Body of pancreas (tissue), 4 donors: ENCODE measurements around the gene SLC2A5. TPM values are rescaled to one million over a fixed set of nuclear protein-coding genes. Genes with fewer than 3 reads are reported as not detected.
A peak's percentile ranks its signal among the peaks of the same experiment; 100 is the strongest.

Source experiments
- ATAC-seq: fragments of 150-250 bp; one replicate; pipeline ENCODE4 v1.9.1; 2016
- DNase-seq, 4 donors: peaks; one replicate each; pipeline ENCODE4 v3.0.0-alpha.2; 2019
- H3K27ac ChIP-seq, 4 donors: fragments of 200-600 bp; sonication (generic); 1 replicate in 3 of 4; 2 replicates in 1 of 4; pipeline versions ENCODE4 v1.5.1 to v1.6.1; 2016 to 2019; ENCODE audit warnings: mild to moderate bottlenecking in 1 of 4, mixed read lengths in 1 of 4, moderate library complexity in 1 of 4
- H3K27me3 ChIP-seq, 2 donors: fragments of 200-600 bp; sonication (generic); one replicate each; pipeline ENCODE4 v1.6.0; 2016; ENCODE audit warnings: mild to moderate bottlenecking in 1 of 2
- H3K36me3 ChIP-seq, 2 donors: fragments of 200-600 bp; sonication (generic); replicated peaks in 1 of 2; 2 replicates each; pipeline ENCODE4 v1.5.1; 2016; ENCODE audit warnings: low read depth in 2 of 2; ENCODE audit not compliant: insufficient read depth in 1 of 2
- H3K4me1 ChIP-seq: fragments of 200-600 bp; sonication (generic); one replicate; pipeline ENCODE4 v1.6.0; 2016
- H3K4me3 ChIP-seq, 2 donors: fragments of 200-600 bp; sonication (generic); 1 replicate in 1 of 2; 2 replicates in 1 of 2; pipeline ENCODE4 v1.5.1; 2016 to 2019
- H3K9me3 ChIP-seq, 3 donors: fragments of 200-600 bp; sonication (generic); 1 replicate in 2 of 3; 2 replicates in 1 of 3; pipeline ENCODE4 v1.5.1; 2016
- POLR2A ChIP-seq, 3 donors: fragments of 450-650 bp; IDR thresholded peaks; one replicate each; pipeline ENCODE4 v1.6.1; 2016; ENCODE audit warnings: antibody characterized with exemption in 3 of 3, mild to moderate bottlenecking in 2 of 3
- WGBS, 2 donors: methylation state at CpG; one replicate each; pipeline ENCODE4 v1.1.5; 2017; 5-methylcytosine and 5-hydroxymethylcytosine counted together
- intact Hi-C: fragments of 100-400 bp; cut with DNase I; formaldehyde crosslinking; loops from one replicate; pipeline ENCODE4 v1.15.1; 2023
- total RNA-seq, 2 donors: library from RNA; depleted of rRNA; stranded (reverse); fragments of >200 nt; gene quantifications; one replicate each; pipeline ENCODE4 v1.1.0, GENCODE V29; 2016
- TF ChIP-seq, protein P1 (sequence below), 7 experiments: fragments of 450-650 bp in 4 of 7; fragments of 200-600 bp in 3 of 7; sonication (generic) in 3 of 7; IDR thresholded peaks; one replicate each; pipeline ENCODE4 v1.5.1; 2016 to 2019; ENCODE audit warnings: antibody characterized with exemption in 7 of 7

Gene SLC2A5
- total RNA-seq, 2 donors from 2014 or later: under 0.01 to 0.26 TPM

DNA sequence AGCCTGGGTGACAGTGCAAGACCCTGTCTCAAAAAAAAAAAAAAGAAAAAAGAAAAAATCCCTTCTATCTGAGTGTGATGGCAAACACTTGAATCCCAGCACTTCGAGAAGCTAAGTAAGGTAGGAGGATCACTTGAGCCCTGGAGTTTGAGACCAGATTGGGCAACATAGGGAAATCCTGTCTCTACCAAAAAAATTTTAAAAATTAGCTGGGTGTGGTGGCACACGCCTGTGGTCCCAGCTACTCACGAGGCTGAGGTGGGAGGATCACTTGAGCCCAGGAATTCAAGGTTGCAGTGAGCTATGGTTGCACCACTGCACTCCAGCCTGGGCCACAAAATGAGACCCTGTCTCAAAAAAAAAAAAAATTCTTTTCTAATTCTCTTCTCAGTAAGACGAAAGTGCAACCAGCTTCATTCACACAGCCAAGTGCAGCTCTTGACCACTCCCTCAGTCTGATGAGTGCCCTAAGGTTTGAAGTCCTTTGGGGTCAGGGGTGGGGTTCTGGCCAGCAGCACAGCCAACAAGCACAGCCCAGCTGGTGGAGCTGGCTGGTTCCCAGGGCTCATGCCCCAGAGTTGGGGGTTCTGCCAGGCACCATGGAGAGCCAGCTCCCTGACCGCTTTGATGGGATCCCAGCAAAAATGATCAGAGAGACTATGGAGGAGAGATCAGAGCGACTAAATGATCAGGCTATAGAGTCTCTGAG lies 8.0 kb downstream of the SLC2A5 start:
- Histone ChIP-seq H3K27me3 (no peaks in the 10 kb centered on the region), H3K4me3 (no peak overlapping the region), H3K27ac (no peak overlapping the region), H3K9me3 (no peaks in the 10 kb centered on the region), H3K4me1 (no peaks in the 10 kb centered on the region), H3K36me3 (no peaks in the 10 kb centered on the region)
- intact Hi-C loops: no loop called here
- ATAC-seq: no peak
- 64 to 66% methylated on average over 4 to 6 of the region's 6 CpGs for WGBS, 2 donors
- TF ChIP-seq POLR2A (IDR thresholded peaks at IDR 0.05): no peak
- TF ChIP-seq, protein P1, sequence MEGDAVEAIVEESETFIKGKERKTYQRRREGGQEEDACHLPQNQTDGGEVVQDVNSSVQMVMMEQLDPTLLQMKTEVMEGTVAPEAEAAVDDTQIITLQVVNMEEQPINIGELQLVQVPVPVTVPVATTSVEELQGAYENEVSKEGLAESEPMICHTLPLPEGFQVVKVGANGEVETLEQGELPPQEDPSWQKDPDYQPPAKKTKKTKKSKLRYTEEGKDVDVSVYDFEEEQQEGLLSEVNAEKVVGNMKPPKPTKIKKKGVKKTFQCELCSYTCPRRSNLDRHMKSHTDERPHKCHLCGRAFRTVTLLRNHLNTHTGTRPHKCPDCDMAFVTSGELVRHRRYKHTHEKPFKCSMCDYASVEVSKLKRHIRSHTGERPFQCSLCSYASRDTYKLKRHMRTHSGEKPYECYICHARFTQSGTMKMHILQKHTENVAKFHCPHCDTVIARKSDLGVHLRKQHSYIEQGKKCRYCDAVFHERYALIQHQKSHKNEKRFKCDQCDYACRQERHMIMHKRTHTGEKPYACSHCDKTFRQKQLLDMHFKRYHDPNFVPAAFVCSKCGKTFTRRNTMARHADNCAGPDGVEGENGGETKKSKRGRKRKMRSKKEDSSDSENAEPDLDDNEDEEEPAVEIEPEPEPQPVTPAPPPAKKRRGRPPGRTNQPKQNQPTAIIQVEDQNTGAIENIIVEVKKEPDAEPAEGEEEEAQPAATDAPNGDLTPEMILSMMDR (IDR thresholded peaks at IDR 0.05): no peak
- no peak for DNase-seq

DNA sequence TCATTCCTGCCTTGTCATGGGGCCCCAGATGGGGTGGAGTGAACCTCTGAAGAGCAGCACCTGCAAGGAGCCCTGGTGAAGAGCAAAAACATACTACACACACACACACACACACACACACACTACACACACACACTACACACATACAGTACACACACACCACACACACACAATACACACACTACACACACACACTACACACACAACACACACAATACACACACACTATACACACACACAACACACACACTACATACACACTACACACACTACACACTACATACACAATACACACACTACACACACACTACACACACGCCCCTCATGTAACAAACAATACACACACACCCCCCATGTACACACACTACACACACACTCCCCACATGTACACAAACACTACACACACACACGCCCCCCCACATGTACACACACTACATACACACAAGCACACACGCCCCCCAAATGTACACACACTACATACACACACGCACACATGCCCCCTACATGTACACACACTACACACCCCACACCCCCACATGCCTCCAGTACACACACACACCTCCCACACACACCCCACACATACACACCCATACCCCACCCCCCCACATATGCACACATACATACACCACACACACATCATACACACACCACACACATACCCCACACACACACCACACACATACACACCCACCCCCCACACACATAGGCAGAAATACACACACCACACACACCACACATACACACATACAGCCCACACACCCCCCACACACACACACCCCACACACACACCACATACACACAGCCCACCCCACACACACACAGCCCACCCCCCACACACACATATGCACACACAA lies 9.3 kb downstream of the SLC2A5 start:
- DNase-seq: no peak
- 51 to 60% methylated on average over 4 of the region's 4 CpGs for WGBS, 2 donors
- TF ChIP-seq, protein P1 (IDR thresholded peaks at IDR 0.05): no peak
- Histone ChIP-seq H3K36me3 (no peaks in the 10 kb centered on the region), H3K27me3 (no peaks in the 10 kb centered on the region), H3K27ac (no peak overlapping the region), H3K4me3 (no peak overlapping the region), H3K9me3 (no peaks in the 10 kb centered on the region), H3K4me1 (no peaks in the 10 kb centered on the region)
- intact Hi-C loops: no loop called here
- no peak for ATAC-seq

DNA sequence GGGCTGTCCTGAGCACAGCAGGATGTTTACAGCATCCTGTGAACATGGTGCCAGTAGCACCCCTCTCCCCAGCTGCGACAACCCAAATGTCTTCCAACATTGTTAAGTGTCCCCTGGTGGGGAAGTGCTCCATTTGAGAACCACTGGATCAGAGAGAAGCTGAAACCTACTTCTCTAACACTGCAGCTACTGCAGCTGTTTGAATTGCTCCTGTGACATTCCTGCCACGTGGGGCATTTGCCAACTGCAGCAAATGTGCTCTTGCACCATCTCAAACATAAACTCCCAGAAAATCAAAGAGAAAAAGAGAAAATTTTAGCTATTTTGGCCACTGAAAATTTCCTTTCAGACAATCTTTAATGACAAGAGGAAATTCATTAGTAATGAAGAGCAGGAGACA lies 11.0 kb downstream of the SLC2A5 start:
- no peaks in the 10 kb centered on the region for H3K4me1 ChIP-seq
- no peaks in the 10 kb centered on the region for H3K27me3 ChIP-seq
- intact Hi-C loops: no loop called here
- H3K9me3 ChIP-seq: no peaks in the 10 kb centered on the region
- no peak for TF ChIP-seq POLR2A (IDR thresholded peaks at IDR 0.05)
- TF ChIP-seq, protein P1 (IDR thresholded peaks at IDR 0.05): peak in 4 of 7 experiments; percentile 9 to 32 (median 26)
- DNase-seq (peak in 1 of 4 donors; percentile 19), ATAC-seq (no peak)
- no peak overlapping the region for H3K27ac ChIP-seq
- H3K36me3 ChIP-seq: no peaks in the 10 kb centered on the region
- WGBS, 2 donors: 55 to 63% methylated on average over 1 to 2 of the region's 2 CpGs
- H3K4me3 ChIP-seq: no peak overlapping the region

DNA sequence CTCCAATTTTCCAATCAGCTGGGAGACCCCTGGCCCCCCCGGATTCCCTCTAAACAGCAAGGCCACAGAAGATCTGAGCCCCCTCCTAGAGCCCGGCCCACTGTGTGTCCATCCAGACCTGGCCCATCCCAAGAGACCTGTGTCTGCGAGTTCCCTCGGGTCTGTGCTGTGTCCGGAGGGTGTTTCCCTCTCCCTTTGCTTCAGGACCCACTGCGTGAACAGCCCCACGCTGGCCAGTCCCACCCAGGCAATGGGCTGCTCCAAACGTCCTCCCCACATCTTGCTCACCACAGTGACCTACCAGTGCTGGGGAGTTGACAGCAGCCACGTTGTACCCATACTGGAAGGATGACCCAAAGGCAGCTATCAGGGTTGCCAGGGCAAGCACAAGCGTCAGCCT lies 11.6 kb downstream of the SLC2A5 start:
- Histone ChIP-seq H3K27me3 (no peaks in the 10 kb centered on the region), H3K27ac (no peak overlapping the region), H3K36me3 (no peaks in the 10 kb centered on the region), H3K9me3 (no peaks in the 10 kb centered on the region), H3K4me1 (no peaks in the 10 kb centered on the region), H3K4me3 (no peak overlapping the region)
- TF ChIP-seq, protein P1 (IDR thresholded peaks at IDR 0.05): no peak
- TF ChIP-seq POLR2A (IDR thresholded peaks at IDR 0.05): no peak
- intact Hi-C loops: no loop called here
- DNase-seq (no peak), ATAC-seq (no peak)
- 65 to 68% methylated on average over 8 to 10 of the region's 10 CpGs for WGBS, 2 donors
